ENCODE data around the gene SLC12A6.
A peak's percentile ranks its signal among the peaks of the same experiment; 100 is the strongest.

The SLC12A6 gene

GRCh38 chr15:34223904-34224596 is 113.5 kb downstream of the SLC12A6 start:
- peak; percentile 21 for DNase-seq (ENCODE audit: extremely low read depth, insufficient read length)
- Histone ChIP-seq H3K36me3 (ENCODE audit: control insufficient read depth, insufficient read depth, low read length) (peaks cover 2% of the 10 kb centered on the region; the same call in 1 of the 2 replicates), H3K27me3 (replicated peaks; ENCODE audit: control insufficient read depth, insufficient read depth, low read length) (no peaks in the 10 kb centered on the region), H3K4me3 (replicated peaks; ENCODE audit: low read depth, low read length) (peak overlapping the region; percentile 84)
- TF ChIP-seq, protein P1, sequence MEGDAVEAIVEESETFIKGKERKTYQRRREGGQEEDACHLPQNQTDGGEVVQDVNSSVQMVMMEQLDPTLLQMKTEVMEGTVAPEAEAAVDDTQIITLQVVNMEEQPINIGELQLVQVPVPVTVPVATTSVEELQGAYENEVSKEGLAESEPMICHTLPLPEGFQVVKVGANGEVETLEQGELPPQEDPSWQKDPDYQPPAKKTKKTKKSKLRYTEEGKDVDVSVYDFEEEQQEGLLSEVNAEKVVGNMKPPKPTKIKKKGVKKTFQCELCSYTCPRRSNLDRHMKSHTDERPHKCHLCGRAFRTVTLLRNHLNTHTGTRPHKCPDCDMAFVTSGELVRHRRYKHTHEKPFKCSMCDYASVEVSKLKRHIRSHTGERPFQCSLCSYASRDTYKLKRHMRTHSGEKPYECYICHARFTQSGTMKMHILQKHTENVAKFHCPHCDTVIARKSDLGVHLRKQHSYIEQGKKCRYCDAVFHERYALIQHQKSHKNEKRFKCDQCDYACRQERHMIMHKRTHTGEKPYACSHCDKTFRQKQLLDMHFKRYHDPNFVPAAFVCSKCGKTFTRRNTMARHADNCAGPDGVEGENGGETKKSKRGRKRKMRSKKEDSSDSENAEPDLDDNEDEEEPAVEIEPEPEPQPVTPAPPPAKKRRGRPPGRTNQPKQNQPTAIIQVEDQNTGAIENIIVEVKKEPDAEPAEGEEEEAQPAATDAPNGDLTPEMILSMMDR (IDR thresholded peaks at IDR 0.05; ENCODE audit: insufficient read depth, low read length, poor library complexity, severe bottlenecking): no peak

- DNase-seq (ENCODE audit: extremely low read depth, insufficient read length): no peak
- Histone ChIP-seq H3K27me3 (replicated peaks; ENCODE audit: control insufficient read depth, insufficient read depth, low read length) (no peaks in the 10 kb centered on the region), H3K36me3 (ENCODE audit: control insufficient read depth, insufficient read depth, low read length) (no peaks in the 10 kb centered on the region), H3K4me3 (replicated peaks; ENCODE audit: low read depth, low read length) (no peak overlapping the region)
- TF ChIP-seq, protein P1 (IDR thresholded peaks at IDR 0.05; ENCODE audit: insufficient read depth, low read length, poor library complexity, severe bottlenecking): no peak
Observed at GRCh38 chr15:34217587-34218225, 119.9 kb downstream of the SLC12A6 start.

- TF ChIP-seq, protein P1 (IDR thresholded peaks at IDR 0.05; ENCODE audit: insufficient read depth, low read length, poor library complexity, severe bottlenecking): no peak
- Histone ChIP-seq H3K4me3 (replicated peaks; ENCODE audit: low read depth, low read length) (no peak overlapping the region), H3K27me3 (replicated peaks; ENCODE audit: control insufficient read depth, insufficient read depth, low read length) (no peaks in the 10 kb centered on the region), H3K36me3 (ENCODE audit: control insufficient read depth, insufficient read depth, low read length) (no peaks in the 10 kb centered on the region)
- DNase-seq (ENCODE audit: extremely low read depth, insufficient read length): no peak
Observed at GRCh38 chr15:34216527-34217270, 120.9 kb downstream of the SLC12A6 start.

GRCh38 chr15:34214135-34214534 is 123.4 kb downstream of the SLC12A6 start:
- no peak for DNase-seq (ENCODE audit: extremely low read depth, insufficient read length)
- TF ChIP-seq, protein P1 (IDR thresholded peaks at IDR 0.05; ENCODE audit: insufficient read depth, low read length, poor library complexity, severe bottlenecking): no peak
- H3K4me3 ChIP-seq (replicated peaks; ENCODE audit: low read depth, low read length): no peak overlapping the region
- H3K36me3 ChIP-seq (ENCODE audit: control insufficient read depth, insufficient read depth, low read length): no peaks in the 10 kb centered on the region
- no peaks in the 10 kb centered on the region for H3K27me3 ChIP-seq (replicated peaks; ENCODE audit: control insufficient read depth, insufficient read depth, low read length)

DNA sequence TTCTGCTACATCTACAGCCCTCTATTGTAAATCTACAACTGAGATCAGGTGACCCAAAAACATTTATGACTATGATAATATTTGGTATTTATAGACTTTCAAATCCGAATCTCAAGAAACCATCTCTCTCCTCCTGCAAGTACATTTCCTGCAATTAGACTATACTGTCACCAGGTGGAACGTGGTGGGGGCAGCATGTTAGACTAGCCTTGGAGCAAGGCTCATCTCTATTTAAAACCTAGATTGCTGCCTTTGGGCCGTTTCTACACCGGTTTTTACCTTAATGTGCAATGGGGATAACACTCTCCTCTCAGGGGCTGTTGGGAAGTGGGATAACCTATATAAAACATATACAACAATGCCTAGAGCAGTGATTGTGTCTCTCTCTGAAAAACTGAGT is 123.9 kb downstream of the SLC12A6 start:
- H3K4me3 ChIP-seq (replicated peaks; ENCODE audit: low read depth, low read length): no peak overlapping the region
- DNase-seq (ENCODE audit: extremely low read depth, insufficient read length): no peak
- H3K36me3 ChIP-seq (ENCODE audit: control insufficient read depth, insufficient read depth, low read length): no peaks in the 10 kb centered on the region
- TF ChIP-seq, protein P1 (IDR thresholded peaks at IDR 0.05; ENCODE audit: insufficient read depth, low read length, poor library complexity, severe bottlenecking): no peak
- H3K27me3 ChIP-seq (replicated peaks; ENCODE audit: control insufficient read depth, insufficient read depth, low read length): no peaks in the 10 kb centered on the region
